H1 (cell line): ENCODE results near the gene ASCL5. TPM values are rescaled to one million over a fixed set of nuclear protein-coding genes. Genes with fewer than 3 reads are reported as not detected.

Experiments used
- BRCA1 ChIP-seq: IDR thresholded peaks from 2 replicates; pipeline ENCODE4 v1.6.1; 2012; ENCODE audit warnings: low read depth, low read length, improper control_type of control experiment
- E2F6 ChIP-seq: IDR thresholded peaks from 2 replicates; pipeline ENCODE4 v1.6.1; 2012; ENCODE audit warnings: inconsistent platforms
- JUND ChIP-seq: IDR thresholded peaks from 2 replicates; pipeline ENCODE4 v1.6.1; 2011; ENCODE audit warnings: mild to moderate bottlenecking, improper control_type of control experiment, low read length
- MAFK ChIP-seq: IDR thresholded peaks from 2 replicates; pipeline ENCODE4 v1.6.1; 2012; ENCODE audit warnings: low read depth, mild to moderate bottlenecking, improper control_type of control experiment, low read length
- RBBP5 ChIP-seq: IDR thresholded peaks from 2 replicates; pipeline ENCODE4 v1.7.1; 2012; ENCODE audit warnings: low read depth, mild to moderate bottlenecking, inconsistent platforms, low read length, moderate library complexity, borderline replicate concordance
- polyA plus RNA-seq, 7 experiments: library from polyadenylated mRNA; depleted of rRNA in 3 of 7; stranded (reverse) in 5 of 7; unstranded in 2 of 7; fragments of >200 nt in 5 of 7; fragments of 200-250 nt in 2 of 7; gene quantifications; 1 replicate in 5 of 7; 2 replicates in 1 of 7; 4 replicates in 1 of 7; pipeline versions ENCODE4 v1.2.1 to v1.2.3, GENCODE V29; 2011 to 2013; ENCODE audit warnings: missing spikeins in 2 of 7, mixed read lengths in 2 of 7
- total RNA-seq: library from RNA; stranded (reverse); fragmentation: NEBNext Ultra II Directional; extraction: Animal tissue kit (Norgen Biotek cat#: 25700); gene quantifications from 2 replicates; pipeline ENCODE4 v1.2.1, GENCODE V29; 2021

ASCL5 gene
- total and polyA plus RNA-seq, 2 of the 8 experiments (the other 6 are each of a cell fraction or from before 2014, with no cell fraction given): 0.29 to 0.41 TPM

- TF ChIP-seq E2F6 (no peak), BRCA1 (no peak), JUND (no peak), RBBP5 (no peak), MAFK (no peak)
Observed at GRCh38 chr1:201125800-201126199, 1.2 kb downstream of the ASCL5 start (continued).
